GM20000 (cell line): ENCODE data around the gene KDR.

ENCODE experiments used
- DNase-seq: peaks from one replicate; pipeline ENCODE4 v3.0.0; 2012; ENCODE audit warnings: low spot score
- TF ChIP-seq, protein P1 (sequence below): IDR thresholded peaks from 2 replicates; pipeline ENCODE4 v1.5.1; 2012; ENCODE audit warnings: mild to moderate bottlenecking, control low read depth; ENCODE audit errors: extremely low read depth, missing control alignments

The KDR gene

DNA sequence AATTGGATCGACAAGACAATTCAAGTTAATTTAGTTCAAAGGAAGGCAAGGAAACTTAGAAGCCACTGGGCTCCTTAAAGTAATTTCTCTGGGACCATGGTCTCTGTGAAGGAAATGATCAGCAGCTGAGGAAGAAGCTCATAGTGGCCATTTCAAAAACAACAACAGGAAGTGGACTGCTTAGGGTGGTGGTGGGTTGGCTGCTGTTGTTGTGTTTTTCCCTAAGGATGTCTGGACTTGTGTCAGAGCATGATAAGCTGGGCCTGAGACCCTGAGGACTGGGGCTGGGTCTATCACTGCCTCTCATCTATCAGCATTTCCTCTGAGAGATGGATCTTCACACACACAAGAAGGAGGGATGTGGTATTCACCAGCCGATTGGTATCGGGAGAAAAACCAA lies 18.3 kb downstream of the KDR start:
- DNase-seq = no peak
- TF ChIP-seq, protein P1, sequence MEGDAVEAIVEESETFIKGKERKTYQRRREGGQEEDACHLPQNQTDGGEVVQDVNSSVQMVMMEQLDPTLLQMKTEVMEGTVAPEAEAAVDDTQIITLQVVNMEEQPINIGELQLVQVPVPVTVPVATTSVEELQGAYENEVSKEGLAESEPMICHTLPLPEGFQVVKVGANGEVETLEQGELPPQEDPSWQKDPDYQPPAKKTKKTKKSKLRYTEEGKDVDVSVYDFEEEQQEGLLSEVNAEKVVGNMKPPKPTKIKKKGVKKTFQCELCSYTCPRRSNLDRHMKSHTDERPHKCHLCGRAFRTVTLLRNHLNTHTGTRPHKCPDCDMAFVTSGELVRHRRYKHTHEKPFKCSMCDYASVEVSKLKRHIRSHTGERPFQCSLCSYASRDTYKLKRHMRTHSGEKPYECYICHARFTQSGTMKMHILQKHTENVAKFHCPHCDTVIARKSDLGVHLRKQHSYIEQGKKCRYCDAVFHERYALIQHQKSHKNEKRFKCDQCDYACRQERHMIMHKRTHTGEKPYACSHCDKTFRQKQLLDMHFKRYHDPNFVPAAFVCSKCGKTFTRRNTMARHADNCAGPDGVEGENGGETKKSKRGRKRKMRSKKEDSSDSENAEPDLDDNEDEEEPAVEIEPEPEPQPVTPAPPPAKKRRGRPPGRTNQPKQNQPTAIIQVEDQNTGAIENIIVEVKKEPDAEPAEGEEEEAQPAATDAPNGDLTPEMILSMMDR = no peak

DNA sequence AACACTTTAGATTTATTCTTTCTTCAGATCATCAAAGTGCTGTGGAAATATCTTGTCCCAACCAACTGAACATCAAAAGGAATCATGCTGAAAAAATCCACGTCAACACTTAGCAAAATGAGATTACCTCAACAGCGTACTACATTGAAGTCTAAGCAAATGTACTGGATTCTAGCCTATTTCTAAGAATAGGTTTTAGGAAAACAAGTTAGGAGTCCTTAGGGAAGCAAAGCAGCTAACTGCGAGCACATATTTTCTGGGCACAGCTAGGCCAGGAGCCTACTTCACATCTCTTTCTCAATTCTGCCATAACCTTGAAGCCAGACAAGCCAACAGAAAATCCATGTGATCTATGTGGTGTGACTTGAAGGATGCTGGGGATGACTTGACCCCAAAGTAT lies 22.2 kb downstream of the KDR start:
- TF ChIP-seq, protein P1 = no peak

DNA sequence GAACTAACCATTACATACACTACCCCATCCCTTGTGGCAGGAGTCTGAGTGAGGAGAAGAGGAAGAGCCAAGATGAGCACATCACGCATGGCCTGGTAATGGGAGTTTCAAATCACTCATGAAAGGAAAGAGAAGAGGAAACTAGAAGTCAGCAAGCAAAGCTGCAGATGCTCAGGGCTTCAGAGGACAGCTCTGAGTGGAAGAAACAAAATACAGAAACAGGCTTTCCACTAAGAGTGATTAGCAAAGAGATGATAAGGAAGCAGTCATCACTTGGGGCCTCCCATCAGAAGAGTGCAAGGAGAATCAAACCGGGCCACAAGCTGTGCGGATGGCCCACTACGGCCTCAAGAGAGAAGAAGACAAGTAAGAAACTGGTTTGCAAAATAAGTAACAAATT lies 25.6 kb downstream of the KDR start:
- no peak for DNase-seq
- TF ChIP-seq, protein P1 = no peak

More for the DNA sequence above, 22.2 kb downstream of the KDR start:
- no peak for DNase-seq

DNA sequence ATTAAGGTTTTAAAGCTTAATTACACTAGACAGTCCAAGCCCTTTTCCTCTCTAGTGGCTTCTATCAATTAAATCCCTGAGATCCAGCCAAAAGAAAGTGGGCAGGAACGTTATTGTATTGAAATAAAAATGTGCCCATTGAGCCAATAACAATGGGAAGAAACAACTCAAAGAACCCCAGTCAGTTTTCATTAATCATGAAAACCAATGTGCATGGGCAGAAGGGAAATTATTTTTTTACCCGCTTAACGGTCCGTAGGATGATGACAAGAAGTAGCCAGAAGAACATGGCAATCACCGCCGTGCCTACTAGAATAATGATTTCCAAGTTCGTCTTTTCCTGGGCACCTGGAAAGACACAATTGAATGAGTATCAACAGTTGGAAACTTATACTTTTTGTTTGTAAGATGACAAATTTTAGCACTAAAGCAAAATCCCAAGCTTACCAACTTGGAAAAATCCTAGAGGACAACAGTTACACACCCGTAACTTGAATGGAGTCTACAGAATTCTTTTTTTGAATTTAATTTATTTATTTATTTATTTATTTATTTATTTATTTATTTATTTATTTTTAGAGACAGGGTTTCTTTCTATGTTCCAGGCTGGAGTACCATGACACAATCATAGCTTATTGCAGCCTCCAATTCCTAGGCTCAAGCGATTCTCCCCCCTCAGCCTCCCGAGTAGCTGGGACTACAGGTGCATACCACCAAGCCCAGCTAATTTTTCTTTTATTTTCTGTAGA lies 26.8 kb downstream of the KDR start:
- DNase-seq = no peak
- TF ChIP-seq, protein P1 = no peak

DNA sequence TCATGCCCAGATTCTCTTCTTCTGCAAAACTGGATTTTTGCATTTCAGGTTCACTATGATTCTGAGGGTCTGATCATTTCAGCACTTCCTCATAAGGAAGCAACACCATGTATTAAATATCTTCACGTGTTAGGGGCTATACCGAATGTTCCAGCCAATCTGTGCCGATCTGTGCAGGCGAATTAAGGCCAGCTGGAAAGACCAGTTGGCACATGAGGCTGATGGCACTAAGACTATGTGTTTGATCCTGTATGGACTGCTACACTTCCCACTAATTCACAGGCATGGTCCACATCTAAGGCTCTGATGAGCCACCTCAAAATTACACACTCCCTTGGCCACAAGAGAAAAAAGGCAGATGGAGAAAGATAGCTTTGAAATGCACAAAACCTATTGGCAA lies 28.8 kb downstream of the KDR start:
- no peak for DNase-seq
- TF ChIP-seq, protein P1 = no peak

DNA sequence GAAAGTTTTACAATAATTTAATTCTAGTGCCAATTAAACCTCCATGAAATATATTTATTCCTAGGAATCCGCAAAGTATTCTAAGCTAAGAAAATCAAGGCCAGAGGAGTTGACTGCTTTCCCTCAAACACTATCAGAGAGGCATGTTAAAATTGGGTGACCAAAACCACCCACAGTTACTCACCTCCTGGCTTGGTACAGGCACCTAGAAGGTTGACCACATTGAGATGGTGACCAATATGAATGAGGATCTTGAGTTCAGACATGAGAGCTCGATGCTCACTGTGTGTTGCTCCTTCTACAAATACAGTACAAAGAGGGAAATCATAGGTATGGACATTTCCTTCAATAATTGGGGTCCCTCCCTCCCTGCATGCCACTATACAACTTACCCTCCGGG lies 29.4 kb downstream of the KDR start:
- DNase-seq = no peak
- TF ChIP-seq, protein P1 = no peak

DNA sequence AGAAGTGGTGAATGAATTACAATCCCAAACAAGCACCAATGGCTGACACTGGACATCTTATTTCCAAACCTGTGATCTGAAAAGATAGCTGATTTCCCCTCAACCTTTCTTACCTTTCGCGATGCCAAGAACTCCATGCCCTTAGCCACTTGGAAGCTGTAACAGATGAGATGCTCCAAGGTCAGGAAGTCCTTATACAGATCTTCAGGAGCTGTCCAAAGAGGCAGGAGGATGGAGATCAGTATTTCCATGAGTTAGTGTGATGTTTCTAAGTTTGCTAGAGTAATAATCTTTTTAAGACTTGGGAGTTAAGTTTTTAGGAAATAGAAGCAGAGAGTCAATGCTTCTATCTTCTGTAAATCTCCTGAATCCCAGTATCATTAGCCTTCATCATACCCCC lies 32.9 kb downstream of the KDR start:
- no peak for DNase-seq
- TF ChIP-seq, protein P1 = no peak
